ENCODE results near the gene KAT7.

The KAT7 gene

GRCh38 chr17:49788478-49789242, at the start of gene KAT7:
TSS of gene KAT7 (plus strand) at chr17:49788681. CDS start at chr17:49788835, 154 bp downstream.
- TF ChIP-seq GATA2 (IDR thresholded peaks at IDR 0.05; ENCODE audit: low read depth, low read length) (0 out of 2 replicates have a peak, but pooled peaks have one; percentile 2), GATA3 (IDR thresholded peaks at IDR 0.05; ENCODE audit: low read depth, low read length) (no peak)

DNA sequence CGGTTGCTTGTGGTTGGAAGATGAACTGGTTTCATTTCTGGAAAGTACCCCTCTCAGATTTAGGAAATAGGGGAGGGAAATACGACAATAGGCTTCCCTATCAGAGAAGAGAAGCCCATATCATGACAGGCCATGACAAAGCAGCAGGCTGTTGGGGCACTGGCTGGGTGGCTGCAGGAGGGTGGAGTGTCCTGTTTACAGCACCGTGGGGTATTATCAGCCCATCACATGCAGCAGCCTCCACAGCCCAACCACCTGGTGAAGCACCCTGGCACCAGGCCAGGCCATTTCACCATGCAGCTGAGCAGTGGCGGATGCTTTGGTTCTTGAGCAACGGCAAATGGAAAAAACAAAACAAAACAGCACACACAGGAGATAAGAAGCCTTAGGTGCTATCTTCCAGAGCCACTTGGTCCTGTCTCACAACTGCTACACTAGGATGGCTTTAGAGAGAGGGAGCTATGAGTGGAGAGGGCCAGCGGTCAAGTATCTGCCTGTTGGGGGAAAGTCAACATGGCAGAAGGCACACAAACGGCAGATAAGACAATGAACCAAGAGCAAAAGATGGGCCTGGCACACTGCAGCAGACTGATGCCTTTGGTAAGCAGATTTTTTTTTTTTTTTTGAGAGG, 48.7 kb upstream of the KAT7 start:
- TF ChIP-seq GATA3 (IDR thresholded peaks at IDR 0.05; ENCODE audit: low read depth, low read length) (no peak), GATA2 (IDR thresholded peaks at IDR 0.05; ENCODE audit: low read depth, low read length) (peak; percentile 85)

DNA sequence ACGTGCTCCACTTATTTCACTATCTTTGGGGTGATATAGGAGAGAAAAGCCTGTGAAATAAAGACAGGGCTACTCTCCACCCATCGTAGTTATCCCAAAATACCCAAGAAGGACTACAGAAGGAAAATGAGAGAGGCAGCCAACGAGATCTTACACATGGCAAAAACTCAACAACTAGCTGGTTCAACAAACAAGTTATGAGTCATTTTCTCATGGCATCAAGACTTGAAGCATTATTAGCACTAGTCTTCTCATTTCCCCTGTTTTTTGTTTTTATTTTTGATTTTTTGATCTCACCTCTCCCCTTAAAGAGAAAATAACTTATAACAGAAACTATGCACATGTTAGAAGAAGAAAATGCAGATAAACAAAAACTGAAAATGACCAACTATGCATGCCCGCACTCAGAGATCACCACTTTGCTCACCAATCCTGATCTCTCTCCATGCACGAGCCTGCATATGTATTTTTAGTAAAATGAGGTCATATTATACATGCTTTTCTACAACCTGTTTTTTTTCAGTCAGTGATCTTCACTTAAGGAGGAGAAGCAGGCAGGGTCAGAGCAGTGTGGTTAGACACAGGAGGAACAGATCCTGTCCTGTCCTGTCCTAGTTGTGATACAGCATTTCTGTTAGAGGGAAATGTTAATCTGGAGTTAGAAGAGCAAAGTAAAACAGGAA, 47.3 kb upstream of the KAT7 start:
- no peak for TF ChIP-seq GATA2 (IDR thresholded peaks at IDR 0.05; ENCODE audit: low read depth, low read length)
- no peak for TF ChIP-seq GATA3 (IDR thresholded peaks at IDR 0.05; ENCODE audit: low read depth, low read length)

GRCh38 chr17:49741692-49742076, 46.8 kb upstream of the KAT7 start:
- TF ChIP-seq GATA2 (IDR thresholded peaks at IDR 0.05; ENCODE audit: low read depth, low read length) (no peak), GATA3 (IDR thresholded peaks at IDR 0.05; ENCODE audit: low read depth, low read length) (no peak)

GRCh38 chr17:49742166-49742638, 46.3 kb upstream of the KAT7 start:
- TF ChIP-seq GATA3 (IDR thresholded peaks at IDR 0.05; ENCODE audit: low read depth, low read length) (no peak), GATA2 (IDR thresholded peaks at IDR 0.05; ENCODE audit: low read depth, low read length) (no peak)

DNA sequence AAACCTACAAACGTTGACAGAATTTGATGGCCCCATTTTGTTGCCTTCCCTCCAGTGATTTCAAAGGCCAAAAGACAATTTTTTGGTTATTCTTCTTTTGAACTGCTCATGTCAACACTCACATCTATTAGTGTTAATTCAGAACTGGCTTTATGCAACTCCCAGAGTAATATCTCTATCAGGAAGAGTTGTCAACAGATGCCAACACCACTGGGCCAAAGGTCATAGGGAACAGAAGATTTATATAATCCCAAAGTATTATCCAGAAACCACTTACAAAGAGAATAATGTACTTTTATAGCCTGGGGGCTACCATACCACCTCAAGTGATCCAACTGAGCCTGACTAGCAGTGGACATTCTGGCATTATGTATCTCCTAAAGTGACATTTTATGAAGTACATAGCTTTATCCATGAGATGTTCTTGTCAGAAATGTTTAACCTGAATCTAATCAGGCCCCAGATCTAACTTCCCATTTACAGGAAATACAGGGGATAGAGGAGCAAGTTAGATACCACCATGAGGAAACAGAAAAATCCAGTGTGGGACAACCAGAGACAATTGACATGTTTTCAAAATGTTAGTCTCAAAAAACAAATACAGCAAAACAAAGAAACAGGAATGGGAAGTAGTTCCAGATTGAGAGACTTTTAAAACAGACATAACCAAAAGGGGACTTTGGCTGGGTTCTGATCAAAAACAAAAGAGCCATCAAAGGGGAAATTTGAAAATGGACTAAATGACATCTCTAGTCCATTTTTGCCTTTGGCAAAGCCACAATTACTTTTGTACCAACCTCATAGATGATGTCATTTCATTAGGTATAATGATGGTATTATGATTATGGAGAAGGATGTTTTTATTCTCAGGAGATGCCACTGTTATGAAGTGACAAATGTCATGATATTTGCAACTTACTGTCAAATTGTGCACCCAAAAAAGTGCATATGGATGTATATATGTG, 43.0 kb upstream of the KAT7 start:
- no peak for TF ChIP-seq GATA3 (IDR thresholded peaks at IDR 0.05; ENCODE audit: low read depth, low read length)
- TF ChIP-seq GATA2 (IDR thresholded peaks at IDR 0.05; ENCODE audit: low read depth, low read length) = no peak

DNA sequence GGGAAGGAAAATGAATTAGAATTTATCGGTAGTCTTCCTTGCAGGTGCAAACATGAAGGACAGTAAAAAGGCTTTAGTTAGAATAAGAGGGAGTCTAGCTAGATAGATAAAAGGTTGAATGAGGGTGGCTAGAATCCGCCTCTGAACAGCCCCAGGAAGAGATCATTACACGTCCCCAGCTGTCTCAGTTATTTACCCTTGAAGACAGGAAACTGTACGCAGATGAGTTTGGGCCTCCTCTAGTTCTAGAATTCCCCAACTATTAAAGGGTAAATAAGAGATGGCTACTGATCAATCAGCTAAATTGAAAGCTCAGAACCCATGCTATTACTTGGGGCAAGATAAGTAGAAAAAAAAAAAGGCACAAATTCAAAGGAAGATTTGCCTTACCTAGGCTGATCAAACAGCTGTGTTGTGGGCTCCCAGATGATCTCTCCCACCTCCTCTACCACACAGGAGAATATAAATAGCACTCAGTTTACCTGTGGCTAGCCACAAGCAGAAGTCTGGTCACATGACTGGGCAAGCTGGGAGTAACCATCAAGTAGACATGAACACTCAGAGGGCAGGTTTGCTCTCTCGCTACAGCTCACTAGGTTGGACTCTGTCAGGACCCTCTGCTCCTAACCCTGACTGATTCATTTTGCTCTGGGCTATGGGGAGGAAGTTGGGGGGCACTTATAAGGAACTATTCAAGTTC, 41.5 kb upstream of the KAT7 start:
- TF ChIP-seq GATA3 (IDR thresholded peaks at IDR 0.05; ENCODE audit: low read depth, low read length) = no peak
- TF ChIP-seq GATA2 (IDR thresholded peaks at IDR 0.05; ENCODE audit: low read depth, low read length) = no peak

GRCh38 chr17:49747632-49748031, 40.8 kb upstream of the KAT7 start:
- TF ChIP-seq GATA2 (IDR thresholded peaks at IDR 0.05; ENCODE audit: low read depth, low read length) (no peak), GATA3 (IDR thresholded peaks at IDR 0.05; ENCODE audit: low read depth, low read length) (no peak)

- TF ChIP-seq GATA3 (IDR thresholded peaks at IDR 0.05; ENCODE audit: low read depth, low read length) (no peak), GATA2 (IDR thresholded peaks at IDR 0.05; ENCODE audit: low read depth, low read length) (no peak)
These were observed 40.3 kb upstream of the KAT7 start for GRCh38 chr17:49748223-49748622.

GRCh38 chr17:49748791-49749190, 39.7 kb upstream of the KAT7 start:
- no peak for TF ChIP-seq GATA2 (IDR thresholded peaks at IDR 0.05; ENCODE audit: low read depth, low read length)
- TF ChIP-seq GATA3 (IDR thresholded peaks at IDR 0.05; ENCODE audit: low read depth, low read length) = no peak

GRCh38 chr17:49749730-49750129, 38.8 kb upstream of the KAT7 start:
- TF ChIP-seq GATA3 (IDR thresholded peaks at IDR 0.05; ENCODE audit: low read depth, low read length) (no peak), GATA2 (IDR thresholded peaks at IDR 0.05; ENCODE audit: low read depth, low read length) (no peak)

DNA sequence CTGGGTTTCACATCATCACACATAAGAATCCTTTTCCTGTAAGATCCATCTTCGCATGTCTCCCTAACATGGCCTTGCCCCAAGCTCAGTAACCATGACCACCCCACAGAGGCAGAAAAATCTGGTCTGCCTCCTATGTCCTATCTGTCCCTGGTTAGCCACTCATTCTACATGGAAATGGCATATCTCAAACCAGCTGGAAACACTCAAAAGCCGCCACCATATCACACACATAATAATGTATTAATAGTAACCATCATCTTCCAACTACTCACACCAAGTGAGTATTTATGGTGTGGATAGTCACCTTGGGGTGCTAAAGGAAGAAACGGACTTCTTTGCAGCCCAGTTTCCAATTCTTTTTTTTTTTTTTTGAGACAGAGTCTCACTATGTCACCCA, 36.0 kb upstream of the KAT7 start:
- no peak for TF ChIP-seq GATA2 (IDR thresholded peaks at IDR 0.05; ENCODE audit: low read depth, low read length)
- no peak for TF ChIP-seq GATA3 (IDR thresholded peaks at IDR 0.05; ENCODE audit: low read depth, low read length)

- TF ChIP-seq GATA3 (IDR thresholded peaks at IDR 0.05; ENCODE audit: low read depth, low read length) = no peak
- TF ChIP-seq GATA2 (IDR thresholded peaks at IDR 0.05; ENCODE audit: low read depth, low read length) = no peak
These were observed 34.5 kb upstream of the KAT7 start for GRCh38 chr17:49753959-49754391.

Measured in SH-SY5Y (cell line).